GM18508 (cell line): ENCODE measurements around the gene PRAME.
"Not testable (repeated sequence)": the region's sequence is repeated elsewhere in the genome, so short reads cannot be mapped to it uniquely, and the experiment has no call there.

Experiments
- ATAC-seq: cut with Tn5 transposase; IDR thresholded peaks from one replicate; pipeline ENCODE4 v1.9.1; 2021; ENCODE audit warnings: moderate number of reproducible peaks; ENCODE audit not compliant: insufficient read depth, unreplicated experiment

The PRAME gene

DNA sequence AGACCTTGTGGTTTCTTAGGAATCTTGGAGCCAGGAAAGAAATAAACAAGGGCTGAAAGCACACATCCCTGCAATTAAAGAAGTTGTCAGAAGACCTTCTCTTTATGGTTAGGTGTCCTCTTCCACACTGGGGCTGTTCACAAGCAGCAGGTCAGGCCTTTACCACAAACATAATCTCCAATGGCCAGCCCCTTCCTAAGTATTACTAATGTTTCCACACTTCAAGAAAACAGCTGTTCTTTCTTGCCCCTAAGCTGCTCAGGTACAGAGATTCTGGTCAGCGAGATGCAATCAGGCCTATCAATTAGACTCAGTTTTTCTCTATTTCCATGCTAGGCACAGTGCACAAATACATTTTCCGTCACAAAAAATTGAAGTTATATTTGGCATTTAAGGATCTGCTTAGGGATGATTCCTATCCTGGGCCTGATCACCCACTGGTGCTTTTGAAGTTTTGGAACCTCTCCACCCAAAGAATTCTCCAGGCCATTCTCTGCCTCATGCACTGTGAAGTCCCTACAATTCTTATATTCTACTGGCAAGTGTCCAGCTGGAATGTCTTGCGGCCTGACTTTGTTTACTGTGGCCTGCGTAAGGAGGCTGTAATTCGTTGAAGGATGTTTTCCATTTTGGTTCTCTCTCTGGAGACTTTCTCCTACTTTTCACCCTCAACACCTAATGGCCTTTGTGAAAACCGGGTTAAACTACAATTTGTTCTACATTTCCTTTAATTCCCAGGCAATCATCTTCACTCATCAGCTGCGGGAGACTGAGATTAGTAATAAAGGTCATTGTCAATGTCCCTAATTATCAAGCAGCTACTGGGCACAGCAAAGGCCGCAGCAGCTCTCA lies 5.1 kb downstream of the PRAME start:
- no peak for ATAC-seq

DNA sequence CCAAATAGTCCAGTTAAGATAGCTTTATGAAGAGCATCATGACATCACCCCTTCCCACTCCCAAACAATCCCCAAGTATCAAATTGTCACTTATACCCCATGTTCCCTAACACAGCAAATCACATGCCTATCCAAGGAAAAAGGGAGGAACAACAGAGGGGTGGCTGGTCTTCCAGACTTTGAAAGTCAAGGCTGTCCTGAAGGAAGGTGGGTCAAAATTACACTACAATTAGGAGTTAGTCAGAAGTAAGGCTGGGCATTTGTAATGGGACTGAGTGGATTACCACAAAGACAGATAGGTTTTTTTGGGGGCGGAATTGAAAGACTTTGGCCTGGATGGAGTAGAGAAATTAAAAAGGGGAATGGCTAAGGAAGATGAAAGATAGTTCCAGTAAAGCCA lies 5.9 kb downstream of the PRAME start:
- ATAC-seq, result no peak

DNA sequence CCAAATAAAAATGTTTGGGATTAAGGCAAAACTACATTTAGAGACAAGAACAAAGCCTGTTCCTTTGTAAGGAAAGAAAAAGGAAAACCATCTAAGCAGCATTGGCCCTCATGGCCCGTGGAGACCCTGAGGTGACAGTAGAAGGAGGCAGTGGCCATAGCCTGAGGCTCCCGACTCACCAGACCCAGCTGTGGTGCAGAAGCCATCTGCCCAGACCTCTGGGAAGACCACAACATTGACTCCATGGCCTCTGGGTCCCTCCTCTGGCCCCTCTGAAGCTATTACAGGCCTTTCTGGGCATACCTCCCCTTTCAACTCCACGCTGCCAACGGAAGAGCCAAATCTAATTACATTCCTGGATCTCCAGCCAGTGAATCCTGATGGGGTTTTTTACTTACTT lies 6.4 kb downstream of the PRAME start:
- ATAC-seq, result no peak

DNA sequence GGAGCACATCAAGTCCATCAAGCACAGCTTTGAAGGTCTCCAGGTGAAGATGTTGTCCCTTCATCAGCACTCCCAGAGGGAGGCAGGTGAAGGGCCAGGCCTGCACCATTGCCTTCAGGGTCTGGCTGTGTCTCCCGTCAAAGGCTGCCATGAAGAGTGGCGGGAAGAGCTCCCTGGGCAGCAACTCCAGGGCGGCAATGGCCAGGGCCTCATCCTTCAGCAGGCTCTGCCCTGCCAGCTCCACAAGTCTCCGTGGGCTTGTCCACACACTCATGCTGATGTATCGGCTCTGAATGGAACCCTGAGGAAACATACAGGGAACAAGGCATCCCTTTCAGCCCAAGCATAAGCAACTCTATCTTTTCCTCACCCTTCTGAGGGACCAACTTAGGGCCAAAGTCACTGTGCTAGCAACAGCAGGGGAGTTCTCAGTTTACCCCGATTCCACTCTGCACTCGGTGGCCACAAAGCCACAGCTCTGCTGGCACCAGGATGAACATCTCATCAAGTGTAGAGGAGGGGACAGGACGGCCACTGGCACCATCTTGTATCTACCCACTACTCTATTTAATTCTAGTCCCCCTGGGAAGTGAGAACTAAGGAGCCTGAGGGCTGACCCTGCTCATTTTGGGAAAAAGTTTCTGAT lies 8.2 kb downstream of the PRAME start:
- no peak for ATAC-seq

DNA sequence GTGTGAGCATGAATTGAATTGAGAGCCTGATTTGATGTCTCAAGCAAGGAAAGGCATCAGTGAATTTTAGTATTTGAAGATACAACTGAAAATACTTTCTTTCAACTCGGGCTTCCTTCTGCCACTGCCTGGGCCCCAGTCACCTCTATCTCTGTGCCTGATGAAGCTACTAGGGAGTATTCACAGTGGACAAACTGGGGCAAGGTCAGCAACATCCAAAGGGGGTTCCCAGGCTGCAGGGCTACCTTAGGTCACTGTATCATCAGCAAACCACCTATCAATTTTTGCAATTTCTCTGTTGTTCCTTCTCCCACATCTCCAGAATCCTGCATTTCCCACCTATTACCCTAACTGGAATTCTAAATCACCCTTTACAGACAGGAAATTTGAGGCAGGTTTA lies 10.2 kb downstream of the PRAME start:
- no peak for ATAC-seq

DNA sequence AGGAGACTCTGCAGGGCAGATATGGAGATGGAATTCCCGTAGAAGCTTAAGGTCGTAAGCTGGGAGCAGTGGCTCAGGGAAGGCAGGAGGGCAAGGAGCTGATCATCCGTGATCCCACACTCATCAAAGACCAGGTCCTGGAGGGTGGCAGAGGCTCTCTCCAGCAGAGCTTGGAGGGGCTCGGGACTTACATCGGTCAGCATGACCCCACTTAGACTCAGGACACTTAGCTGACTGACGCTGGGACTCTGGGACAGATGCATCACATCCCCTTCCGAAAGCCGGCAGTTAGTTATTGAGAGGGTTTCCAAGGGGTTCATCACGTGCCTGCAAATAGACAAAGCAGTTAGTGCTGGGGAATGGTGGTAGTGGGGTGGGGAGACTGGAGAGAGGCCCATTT lies 10.7 kb downstream of the PRAME start:
- no peak for ATAC-seq

DNA sequence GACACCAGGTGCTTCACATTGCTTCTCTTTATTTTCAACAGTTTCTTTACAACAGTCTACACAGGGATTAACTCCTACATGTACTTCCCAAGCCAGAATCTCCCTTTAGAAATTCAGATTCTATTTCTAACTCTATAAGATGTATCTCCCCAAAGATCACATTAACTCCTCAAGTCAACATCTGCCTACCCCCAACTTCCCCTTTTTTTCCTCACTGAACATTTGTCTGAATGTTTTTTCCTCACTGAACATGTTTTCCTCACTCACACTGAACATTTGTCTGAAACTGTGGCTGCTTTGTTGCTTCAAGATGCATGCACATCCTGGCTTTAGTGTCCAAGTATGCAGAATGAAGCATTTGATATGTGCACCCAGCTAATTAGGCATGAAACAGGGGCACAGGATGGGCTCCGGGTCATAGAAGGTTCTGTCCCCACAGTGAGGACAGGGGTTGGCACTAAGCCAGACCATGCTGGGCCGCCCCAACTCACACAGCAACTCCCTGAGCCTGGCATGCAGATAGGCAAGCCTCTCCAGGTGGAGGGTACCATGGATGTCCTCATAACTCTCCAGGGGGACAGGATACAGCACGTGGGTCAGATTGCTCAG lies 11.3 kb downstream of the PRAME start:
- ATAC-seq, result no peak

DNA sequence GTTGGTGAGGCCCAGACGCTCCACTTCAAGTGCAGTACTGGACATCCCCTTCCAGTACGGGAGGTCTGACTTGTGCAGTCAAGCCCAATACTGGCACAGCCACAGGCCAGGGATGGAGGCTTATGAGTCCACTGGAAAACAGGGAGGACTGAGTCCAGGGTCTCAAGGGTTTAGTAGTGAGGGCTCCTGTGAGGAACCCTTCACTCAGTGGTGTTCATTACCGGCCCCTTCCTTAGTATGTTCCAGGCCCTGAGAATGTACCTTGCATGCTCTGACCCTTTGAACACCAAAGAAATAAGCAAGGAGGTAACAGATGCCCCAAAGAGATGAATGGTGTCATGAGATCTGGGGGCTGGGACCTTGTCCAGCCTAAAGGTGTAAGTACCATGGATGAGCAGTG lies 11.8 kb downstream of the PRAME start:
- ATAC-seq, result no peak

DNA sequence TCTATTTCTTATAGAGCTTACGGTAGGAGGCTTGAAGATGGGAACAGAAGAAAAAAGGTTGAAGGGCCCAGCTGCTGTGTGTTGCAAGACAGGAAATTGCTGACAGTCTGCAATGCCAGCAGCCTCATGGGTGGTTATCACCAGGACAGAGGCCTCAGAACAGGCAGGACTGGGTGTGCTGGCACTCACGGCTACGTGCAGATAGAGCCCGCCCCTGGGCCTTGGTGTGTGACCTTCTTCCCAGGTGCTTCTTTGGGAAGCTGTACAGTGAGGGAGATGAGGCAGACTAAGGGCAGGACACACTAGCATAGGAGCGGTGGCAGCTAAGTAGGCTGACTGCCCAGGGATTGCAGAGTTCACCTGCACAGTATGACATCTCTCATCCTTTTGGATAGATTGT lies 12.6 kb downstream of the PRAME start:
- no peak for ATAC-seq

DNA sequence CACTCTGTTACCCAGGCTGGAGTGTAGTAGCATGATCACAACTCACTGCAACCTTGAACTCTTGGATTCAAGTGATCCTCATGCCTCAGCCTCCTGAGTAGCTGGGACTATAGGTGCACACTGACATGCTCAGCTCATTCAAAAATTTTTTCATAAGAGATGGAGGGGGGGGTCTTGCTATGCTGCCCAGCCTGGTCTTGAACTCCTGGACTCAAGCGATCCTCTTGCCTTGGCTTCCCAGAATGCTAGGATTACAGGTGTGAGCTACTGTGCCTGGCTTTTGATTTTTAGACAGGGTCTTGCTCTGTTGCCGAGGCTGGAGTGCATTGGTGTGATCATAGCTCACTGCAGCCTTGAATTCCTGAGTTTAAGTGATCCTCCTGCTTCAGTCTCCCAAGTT lies 14.0 kb downstream of the PRAME start:
- no peak for ATAC-seq

DNA sequence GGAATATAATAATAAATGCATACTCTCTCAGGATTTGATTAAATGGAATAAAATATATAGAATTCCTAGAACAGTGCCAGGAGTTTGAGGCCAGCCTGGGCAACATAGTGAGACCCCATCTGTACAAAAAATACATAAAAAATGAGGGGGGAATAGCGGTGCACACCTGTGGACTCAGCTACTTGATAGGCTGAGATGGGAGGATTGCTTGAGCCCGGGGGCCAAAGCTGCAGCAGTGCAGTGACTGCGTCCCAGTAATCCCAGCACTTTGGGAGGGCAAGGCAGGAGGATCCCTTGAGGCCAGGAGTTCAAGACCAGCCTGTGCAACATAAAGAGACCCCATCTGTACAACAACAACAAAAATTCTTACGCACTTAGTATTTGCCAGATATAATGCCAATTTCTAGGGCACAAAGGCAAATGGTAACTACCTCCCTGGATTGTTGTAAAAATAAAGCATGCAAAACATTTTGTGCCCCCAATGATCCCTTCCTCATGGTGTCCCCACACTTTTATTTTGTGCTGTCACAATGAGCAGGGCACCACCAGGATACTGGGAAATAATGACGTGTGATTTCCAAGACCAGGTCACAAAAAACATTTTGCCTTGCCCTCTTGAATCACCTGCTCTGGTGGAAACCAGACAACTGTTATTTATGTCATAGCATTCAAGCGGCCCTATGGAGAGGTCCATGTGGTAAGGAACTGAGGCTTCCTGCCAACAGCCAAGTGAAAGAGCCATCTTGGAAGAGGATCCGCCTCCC lies 20.7 kb downstream of the PRAME start:
- ATAC-seq, result no peak

DNA sequence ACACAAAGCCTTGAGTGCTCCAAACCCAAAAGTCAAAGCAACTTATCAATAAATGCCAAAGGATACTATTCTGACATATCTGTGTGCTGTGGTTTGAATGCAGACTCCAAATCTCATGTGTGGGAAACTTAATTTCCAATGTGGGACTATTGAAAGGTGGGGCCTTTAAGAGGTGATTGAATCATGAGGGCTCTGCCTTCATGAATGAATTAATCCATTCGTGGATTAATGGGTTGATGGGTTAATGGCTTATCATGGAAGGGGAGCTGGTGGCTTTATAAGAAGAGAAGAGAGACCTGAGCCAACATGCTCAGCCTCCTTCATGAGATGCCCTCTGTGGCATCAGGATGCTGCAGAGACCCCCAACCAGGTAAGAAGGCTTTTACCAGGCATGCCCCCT lies 22.1 kb downstream of the PRAME start:
- no peak for ATAC-seq

DNA sequence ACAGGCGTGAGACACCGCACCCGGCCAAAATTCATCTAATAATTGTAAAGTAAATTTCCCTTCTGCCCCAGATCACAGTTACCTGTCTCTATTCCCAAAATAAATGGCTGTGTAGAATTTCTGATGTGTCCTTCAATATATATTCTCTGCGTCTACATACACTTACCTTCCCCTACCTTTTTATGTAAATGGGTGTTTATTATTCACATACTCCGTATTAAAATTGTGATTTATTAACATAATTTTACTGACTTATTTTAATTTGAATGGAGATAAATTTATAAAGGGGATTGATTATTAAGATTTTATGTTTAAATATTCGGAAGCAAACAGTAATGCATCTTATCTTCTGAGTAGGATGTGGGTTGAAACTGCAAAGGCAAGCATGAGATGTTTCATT lies 22.6 kb downstream of the PRAME start:
- no peak for ATAC-seq

DNA sequence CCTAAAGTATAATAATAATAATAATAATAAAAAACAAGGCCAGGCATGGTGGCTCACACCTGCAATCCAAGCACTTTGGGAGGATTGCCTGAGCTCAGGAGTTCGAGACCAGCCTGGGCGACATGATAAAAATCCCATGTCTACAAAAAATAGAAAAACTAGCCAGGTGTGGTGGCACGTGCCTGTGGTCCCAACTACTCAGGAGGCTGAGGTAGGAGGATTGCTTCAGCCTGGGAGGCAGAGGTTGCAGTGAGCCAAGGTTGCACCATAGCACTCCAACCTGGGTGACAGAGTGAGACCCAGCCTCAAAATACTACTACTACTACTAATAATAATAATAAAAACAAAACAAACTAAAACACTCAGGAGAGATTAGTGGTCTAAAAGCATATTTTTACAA lies 23.4 kb downstream of the PRAME start:
- ATAC-seq, result no peak

DNA sequence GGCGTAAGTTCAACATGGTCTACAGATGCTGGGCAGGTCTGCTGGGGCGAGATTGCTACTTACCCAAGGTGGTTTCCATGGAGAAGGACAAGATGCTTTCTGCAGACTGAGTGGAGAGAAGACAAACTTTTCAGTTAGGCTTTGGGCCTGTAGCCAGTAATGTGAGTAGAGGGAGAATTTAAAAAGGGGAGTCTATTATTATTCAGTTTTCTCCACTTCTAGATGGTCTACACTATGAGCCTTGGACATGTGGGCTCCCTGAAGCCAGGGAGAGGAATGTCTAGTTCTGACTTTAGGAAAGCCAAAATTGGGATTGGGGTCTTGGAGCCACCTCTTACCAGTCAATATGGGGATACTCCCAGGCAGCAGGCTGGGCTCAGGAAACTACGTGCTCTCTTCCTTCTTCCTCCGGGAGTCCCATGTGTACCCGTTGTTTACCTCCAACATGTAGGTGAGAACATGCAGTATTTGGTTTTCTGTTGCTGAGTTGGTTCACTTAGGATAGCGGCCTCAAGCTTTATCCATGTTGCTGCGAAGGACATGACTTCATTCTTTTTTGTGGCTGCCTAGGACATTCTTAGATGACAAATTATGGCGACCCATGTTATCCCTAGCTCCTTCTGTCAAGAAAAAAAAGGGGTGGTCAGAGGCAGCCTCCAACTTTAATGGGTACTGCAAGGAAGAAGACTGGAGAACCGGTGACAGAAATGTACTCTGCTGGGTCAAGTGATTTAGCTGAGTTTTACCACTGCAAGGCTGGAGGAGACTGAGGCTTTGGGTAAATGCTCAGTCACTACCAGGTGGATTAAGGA lies 24.3 kb downstream of the PRAME start:
- no peak for ATAC-seq

DNA sequence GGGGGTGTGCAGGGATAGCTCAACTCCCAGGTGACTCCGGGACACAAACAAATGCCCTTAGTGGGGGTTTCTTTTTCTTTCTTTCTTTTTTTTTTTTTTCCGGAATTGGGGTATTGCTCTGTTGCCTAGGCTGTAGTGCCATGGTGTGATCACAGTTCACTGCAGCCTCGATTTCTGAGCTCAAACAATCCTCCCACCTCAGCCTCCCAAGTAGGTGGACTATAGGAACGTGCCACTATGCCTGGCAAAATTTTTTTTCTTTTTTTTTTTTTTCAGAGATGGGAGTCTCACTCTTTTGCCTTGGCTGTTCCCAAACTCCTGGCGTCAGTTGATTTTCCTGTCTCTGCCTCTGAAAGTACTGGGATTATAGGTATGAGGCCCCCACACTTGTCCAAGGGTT lies 25.2 kb downstream of the PRAME start:
- no peak for ATAC-seq

DNA sequence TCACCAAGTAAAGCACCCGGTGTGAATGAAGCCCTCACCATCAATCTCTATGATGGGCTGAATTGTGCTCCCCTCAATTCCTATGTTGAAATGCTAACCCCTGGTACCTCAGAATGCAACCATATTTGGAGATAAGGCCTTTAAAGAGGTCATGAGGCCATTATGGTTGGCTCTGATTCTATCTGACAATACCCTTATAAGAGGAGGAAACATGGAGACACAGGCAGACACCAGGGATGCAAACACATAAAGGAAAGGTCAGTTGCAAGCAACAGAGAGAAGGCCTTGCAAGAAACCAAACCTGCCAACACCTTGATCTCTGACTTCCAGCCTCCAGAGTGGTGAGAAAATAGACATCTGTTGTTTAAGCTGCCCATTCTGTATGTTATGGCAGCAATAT lies 25.6 kb downstream of the PRAME start:
- ATAC-seq, result no peak

DNA sequence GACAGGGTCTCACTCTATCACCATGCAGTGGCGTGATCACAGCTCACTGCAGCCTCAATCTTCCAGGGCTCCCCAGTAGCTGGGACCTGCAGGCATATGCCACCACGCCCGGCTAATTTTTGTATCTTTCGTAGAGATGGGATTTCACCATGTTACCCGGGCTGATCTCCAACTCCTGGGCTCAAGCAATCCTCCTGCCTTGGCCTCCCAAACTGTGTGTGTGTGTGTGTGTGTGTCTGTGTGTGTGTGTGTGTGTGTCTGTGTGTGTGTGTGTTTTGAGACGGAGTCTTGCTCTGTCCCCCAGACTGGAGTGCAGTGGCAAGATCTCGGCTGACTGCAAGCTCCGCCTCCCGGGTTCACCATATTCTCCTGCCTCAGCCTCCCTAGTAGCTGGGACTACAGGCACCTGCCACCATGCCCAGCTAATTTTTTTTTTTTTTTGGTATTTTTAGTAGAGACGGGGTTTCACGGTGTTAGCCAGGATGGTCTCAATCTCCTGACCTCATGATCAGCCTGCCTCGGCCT lies 26.5 kb downstream of the PRAME start:
- ATAC-seq, result not testable (repeated sequence)

DNA sequence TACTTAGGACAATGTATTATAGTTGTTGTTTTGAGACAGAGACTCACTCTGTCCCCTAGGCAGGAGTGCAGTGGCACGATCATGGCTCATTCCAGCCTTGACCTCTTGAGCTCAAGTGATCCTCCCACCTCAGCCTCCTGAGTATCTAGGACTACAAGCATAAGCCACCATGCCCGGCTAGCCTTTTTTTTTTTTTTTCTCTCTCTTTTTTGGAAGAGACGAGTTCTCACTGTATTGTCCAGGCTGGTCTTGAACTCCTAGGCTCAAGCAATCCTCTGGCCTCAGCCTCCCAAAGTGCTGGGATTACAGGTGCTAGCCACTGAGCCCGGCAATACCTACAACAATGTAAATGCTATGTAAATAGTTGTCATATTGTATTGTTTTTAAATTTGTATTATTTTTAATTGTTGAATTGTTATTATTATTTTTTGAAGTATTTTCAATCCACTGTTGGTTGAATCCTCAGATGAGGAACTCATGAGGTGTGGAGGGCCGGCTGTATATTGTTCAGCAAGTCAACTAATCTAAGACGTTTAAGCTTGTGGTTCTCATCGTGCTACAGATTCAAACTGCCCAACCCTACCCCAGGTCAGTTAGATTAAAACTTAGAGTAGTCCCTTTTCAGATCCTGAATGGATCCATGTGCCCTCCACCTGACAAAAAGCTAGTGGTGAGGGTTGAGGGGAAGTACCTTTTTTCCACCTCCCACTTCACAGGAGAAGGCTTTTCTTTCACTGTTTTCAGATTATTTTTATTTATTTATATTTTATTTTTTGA lies 27.1 kb downstream of the PRAME start:
- ATAC-seq, result no peak
